Activated gamma-delta T cell treated with Interleukin-2 at 50 U/mL for 16 hours (primary cell): ENCODE measurements around the gene ANXA5.

Experiments used
- DNase-seq: peaks from one replicate; pipeline ENCODE4 v3.0.0-alpha.2; 2020

ANXA5 gene

DNA sequence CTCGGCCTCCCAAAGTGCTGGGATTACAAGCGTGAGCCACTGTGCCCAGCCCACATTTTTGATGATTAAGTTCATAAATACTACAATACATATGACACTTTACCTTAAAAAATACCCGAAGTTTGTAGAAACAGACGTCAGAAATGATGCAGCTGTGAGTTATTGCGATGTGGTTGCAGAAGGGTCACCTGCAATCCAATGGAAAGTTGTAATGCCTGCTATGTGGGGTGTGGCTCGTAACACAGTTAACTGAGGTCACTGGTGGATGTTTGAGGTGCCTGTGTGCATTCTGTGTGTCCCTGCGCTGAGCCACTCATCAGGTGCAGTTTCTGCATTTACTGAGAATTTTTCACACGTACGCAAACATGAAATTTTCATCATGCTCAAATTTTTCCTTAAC is 64.1 kb downstream of the ANXA5 start:
- DNase-seq = no peak
